Measurements from ENCODE around the gene PSME1. TPM values are rescaled to one million over a fixed set of nuclear protein-coding genes. Genes with fewer than 3 reads are reported as not detected.
A peak's percentile ranks its signal among the peaks of the same experiment; 100 is the strongest.

PSME1 gene
- total and polyA plus RNA-seq, 2 of the 13 experiments (the other 11 are each of a cell fraction or from before 2014, with no cell fraction given), result 159 to 608 TPM

DNA sequence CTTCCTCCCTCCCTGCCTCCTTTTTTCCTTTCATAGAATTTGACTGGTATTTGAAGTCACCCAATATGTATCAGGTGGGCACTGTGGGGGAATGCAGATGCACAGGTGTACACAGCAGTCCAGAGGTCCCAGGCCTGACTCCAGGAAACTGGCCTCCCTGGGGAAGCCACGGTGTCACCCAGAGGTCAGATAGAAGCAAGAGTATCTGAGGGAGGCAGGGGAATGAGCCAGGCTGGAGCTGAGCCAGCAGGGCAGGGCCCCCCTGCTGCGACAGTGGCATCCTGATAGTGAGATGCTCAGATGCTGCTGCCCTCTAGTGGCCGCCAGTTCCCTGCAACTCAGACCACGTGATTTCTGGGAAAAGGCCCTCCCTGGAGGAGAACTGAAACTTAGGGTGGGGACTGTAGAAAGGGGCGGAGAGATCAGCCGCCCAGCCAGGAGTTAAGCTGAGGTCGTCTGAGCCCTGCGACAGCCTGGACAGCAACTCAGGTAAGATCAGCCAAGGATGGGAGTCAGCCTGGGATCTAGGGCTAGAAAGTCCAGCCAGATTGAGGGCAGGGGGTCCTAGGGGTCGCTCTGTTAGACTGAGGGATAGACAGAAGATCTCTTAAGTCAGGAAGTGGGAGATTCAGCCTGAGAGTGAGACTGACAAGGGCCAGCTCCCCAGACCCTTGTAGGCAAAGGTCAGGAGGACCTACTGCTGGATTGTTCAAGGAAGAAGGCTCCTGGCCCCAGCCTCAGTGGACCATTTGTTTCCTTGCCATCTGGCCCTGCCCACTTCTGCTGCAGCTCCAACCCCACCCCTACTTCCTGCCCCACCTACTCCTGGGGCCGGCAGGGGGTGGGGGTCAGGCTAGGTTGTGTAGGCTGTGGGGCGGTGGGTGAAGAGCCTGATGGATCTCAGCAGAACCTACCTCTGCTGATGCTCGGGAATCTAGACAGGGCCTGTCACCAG lies 25.1 kb downstream of the PSME1 start, which contains the start of gene IRF9 (continued):
- peak; percentile 100 for TF ChIP-seq ERF (CRISPR knock-in tag; IDR thresholded peaks at IDR 0.05)
- TF ChIP-seq, protein P1, sequence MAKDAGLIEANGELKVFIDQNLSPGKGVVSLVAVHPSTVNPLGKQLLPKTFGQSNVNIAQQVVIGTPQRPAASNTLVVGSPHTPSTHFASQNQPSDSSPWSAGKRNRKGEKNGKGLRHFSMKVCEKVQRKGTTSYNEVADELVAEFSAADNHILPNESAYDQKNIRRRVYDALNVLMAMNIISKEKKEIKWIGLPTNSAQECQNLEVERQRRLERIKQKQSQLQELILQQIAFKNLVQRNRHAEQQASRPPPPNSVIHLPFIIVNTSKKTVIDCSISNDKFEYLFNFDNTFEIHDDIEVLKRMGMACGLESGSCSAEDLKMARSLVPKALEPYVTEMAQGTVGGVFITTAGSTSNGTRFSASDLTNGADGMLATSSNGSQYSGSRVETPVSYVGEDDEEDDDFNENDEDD (CRISPR knock-in tag; IDR thresholded peaks at IDR 0.05; ENCODE audit: borderline replicate concordance), result peak; percentile 85; the same call in 1 of the 2 replicates
- TF ChIP-seq, protein P2, sequence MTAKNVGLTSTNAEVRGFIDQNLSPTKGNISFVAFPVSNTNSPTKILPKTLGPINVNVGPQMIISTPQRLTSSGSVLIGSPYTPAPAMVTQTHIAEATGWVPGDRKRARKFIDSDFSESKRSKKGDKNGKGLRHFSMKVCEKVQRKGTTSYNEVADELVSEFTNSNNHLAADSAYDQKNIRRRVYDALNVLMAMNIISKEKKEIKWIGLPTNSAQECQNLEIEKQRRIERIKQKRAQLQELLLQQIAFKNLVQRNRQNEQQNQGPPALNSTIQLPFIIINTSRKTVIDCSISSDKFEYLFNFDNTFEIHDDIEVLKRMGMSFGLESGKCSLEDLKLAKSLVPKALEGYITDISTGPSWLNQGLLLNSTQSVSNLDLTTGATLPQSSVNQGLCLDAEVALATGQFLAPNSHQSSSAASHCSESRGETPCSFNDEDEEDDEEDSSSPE (CRISPR knock-in tag; IDR thresholded peaks at IDR 0.05), result peak; percentile 87
- TF ChIP-seq ZBTB38 (CRISPR knock-in tag; IDR thresholded peaks at IDR 0.05), result peak; percentile 94
- TF ChIP-seq SRY (CRISPR knock-in tag; IDR thresholded peaks at IDR 0.05), result peak; percentile 95
- peak; percentile 97; the same call in 1 of the 2 replicates for TF ChIP-seq ZFP90 (CRISPR knock-in tag; IDR thresholded peaks at IDR 0.05; ENCODE audit: borderline replicate concordance)
- no peak for TF ChIP-seq SOX6 (IDR thresholded peaks at IDR 0.05)
- TF ChIP-seq SOX6 (CRISPR knock-in tag; IDR thresholded peaks at IDR 0.05), result peak; percentile 94
- no peak for TF ChIP-seq ZSCAN20 (CRISPR knock-in tag; IDR thresholded peaks at IDR 0.05; ENCODE audit: borderline replicate concordance)
- TF ChIP-seq ZNF674 (CRISPR knock-in tag; IDR thresholded peaks at IDR 0.05; ENCODE audit: low read depth), result no peak
- TF ChIP-seq ZFP62 (CRISPR knock-in tag; IDR thresholded peaks at IDR 0.05), result 0 out of 2 replicates have a peak, but pooled peaks have one; percentile 38
- peak; percentile 95; the same call in 1 of the 2 replicates for TF ChIP-seq NFATC3 (CRISPR knock-in tag; IDR thresholded peaks at IDR 0.05)
- peak; percentile 55; the same call in 1 of the 2 replicates for TF ChIP-seq MAFF (IDR thresholded peaks at IDR 0.05; ENCODE audit: low read depth, low read length)
- TF ChIP-seq FLYWCH1 (CRISPR knock-in tag; IDR thresholded peaks at IDR 0.05), result no peak
- peak; percentile 100 for TF ChIP-seq MIER3 (CRISPR knock-in tag; IDR thresholded peaks at IDR 0.05; ENCODE audit: borderline replicate concordance)
- no peak for TF ChIP-seq SNRNP70 (IDR thresholded peaks at IDR 0.05; ENCODE audit: low read depth, low read length)
- TF ChIP-seq, protein P3, sequence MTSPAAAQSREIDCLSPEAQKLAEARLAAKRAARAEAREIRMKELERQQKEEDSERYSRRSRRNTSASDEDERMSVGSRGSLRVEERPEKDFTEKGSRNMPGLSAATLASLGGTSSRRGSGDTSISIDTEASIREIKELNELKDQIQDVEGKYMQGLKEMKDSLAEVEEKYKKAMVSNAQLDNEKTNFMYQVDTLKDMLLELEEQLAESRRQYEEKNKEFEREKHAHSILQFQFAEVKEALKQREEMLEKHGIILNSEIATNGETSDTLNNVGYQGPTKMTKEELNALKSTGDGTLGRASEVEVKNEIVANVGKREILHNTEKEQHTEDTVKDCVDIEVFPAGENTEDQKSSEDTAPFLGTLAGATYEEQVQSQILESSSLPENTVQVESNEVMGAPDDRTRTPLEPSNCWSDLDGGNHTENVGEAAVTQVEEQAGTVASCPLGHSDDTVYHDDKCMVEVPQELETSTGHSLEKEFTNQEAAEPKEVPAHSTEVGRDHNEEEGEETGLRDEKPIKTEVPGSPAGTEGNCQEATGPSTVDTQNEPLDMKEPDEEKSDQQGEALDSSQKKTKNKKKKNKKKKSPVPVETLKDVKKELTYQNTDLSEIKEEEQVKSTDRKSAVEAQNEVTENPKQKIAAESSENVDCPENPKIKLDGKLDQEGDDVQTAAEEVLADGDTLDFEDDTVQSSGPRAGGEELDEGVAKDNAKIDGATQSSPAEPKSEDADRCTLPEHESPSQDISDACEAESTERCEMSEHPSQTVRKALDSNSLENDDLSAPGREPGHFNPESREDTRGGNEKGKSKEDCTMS (CRISPR knock-in tag; conservative IDR thresholded peaks at IDR 0.05), result peak; percentile 95; the same call in 1 of the 2 replicates
- no peak for TF ChIP-seq PHB2 (IDR thresholded peaks at IDR 0.05; ENCODE audit: partially characterized antibody)
- peak; percentile 91 for TF ChIP-seq MAZ (IDR thresholded peaks at IDR 0.05; ENCODE audit: borderline replicate concordance, low read depth, low read length)
- peak; percentile 99 for TF ChIP-seq MAZ (CRISPR knock-in tag; IDR thresholded peaks at IDR 0.05; ENCODE audit: low read depth)
- TF ChIP-seq JUN (CRISPR knock-in tag; IDR thresholded peaks at IDR 0.05), result no peak
- TF ChIP-seq, protein P4, sequence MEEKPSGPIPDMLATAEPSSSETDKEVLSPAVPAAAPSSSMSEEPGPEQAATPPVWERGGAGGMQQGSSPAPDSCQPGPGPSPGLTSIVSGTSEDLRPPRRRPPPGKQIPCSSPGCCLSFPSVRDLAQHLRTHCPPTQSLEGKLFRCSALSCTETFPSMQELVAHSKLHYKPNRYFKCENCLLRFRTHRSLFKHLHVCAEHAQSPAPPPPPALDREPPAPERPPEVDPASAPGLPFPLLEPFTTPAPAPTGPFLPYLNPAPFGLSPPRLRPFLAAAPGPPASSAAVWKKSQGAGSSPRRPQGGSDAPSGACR (CRISPR knock-in tag; IDR thresholded peaks at IDR 0.05), result peak; percentile 87
- no peak for TF ChIP-seq ATRX (CRISPR knock-in tag; IDR thresholded peaks at IDR 0.05; ENCODE audit: borderline replicate concordance)
- TF ChIP-seq ZNF780A (CRISPR knock-in tag; IDR thresholded peaks at IDR 0.05), result peak; percentile 91; the same call in 1 of the 2 replicates
- TF ChIP-seq POLR2G (IDR thresholded peaks at IDR 0.05; ENCODE audit: low read depth, low read length), result peak; percentile 99

Measured in HepG2 (cell line).